Thyroid gland (tissue), 4 donors: ENCODE data around the gene TMEM200B.

Experiments used
- POLR2A ChIP-seq, 2 donors: fragments of 450-650 bp; IDR thresholded peaks; one replicate each; pipeline ENCODE4 v1.6.1; 2017; ENCODE audit warnings: antibody characterized with exemption in 2 of 2, mild to moderate bottlenecking in 2 of 2, moderate library complexity in 1 of 2
- TF ChIP-seq, protein P1 (sequence below), 6 experiments: fragments of 200-600 bp in 3 of 6; fragments of 450-650 bp in 3 of 6; sonication (generic) in 3 of 6; IDR thresholded peaks; one replicate each; pipeline ENCODE4 v1.5.1; 2016 to 2019; ENCODE audit warnings: antibody characterized with exemption in 6 of 6, mild to moderate bottlenecking in 2 of 6, inconsistent platforms in 1 of 6, moderate library complexity in 1 of 6

DNA sequence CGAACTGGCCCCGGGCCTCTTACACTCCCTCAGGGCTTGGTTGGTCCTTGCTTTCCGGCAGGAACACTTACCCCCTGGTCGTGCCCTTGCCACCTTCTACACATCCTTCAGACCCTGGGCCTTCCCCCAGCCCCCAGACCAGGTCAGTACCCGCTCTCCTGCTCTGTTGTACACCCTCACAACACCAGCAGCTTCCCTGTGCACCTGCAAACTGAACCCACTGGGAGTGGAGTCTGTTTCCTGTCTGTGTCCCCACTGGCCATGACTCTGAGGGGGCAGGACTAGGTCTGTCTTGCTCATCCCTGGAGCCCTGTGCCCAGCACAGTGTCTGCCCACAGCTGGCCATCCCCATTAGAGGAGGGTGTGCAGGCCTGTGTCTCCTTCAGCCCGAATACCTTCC is 2.1 kb upstream of the TMEM200B start:
- TF ChIP-seq, protein P1, sequence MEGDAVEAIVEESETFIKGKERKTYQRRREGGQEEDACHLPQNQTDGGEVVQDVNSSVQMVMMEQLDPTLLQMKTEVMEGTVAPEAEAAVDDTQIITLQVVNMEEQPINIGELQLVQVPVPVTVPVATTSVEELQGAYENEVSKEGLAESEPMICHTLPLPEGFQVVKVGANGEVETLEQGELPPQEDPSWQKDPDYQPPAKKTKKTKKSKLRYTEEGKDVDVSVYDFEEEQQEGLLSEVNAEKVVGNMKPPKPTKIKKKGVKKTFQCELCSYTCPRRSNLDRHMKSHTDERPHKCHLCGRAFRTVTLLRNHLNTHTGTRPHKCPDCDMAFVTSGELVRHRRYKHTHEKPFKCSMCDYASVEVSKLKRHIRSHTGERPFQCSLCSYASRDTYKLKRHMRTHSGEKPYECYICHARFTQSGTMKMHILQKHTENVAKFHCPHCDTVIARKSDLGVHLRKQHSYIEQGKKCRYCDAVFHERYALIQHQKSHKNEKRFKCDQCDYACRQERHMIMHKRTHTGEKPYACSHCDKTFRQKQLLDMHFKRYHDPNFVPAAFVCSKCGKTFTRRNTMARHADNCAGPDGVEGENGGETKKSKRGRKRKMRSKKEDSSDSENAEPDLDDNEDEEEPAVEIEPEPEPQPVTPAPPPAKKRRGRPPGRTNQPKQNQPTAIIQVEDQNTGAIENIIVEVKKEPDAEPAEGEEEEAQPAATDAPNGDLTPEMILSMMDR (IDR thresholded peaks at IDR 0.05) = no peak
- no peak for TF ChIP-seq POLR2A (IDR thresholded peaks at IDR 0.05)
